Astrocyte (in vitro differentiated cells and primary cell): ENCODE measurements around the gene TREML1.

Source experiments
- EZH2 ChIP-seq: IDR thresholded peaks from 2 replicates; pipeline ENCODE4 v1.6.1; 2012; ENCODE audit warnings: mild to moderate bottlenecking, low read length, inconsistent platforms; ENCODE audit not compliant: insufficient read depth
- TF ChIP-seq, protein P1 (sequence below): IDR thresholded peaks from 2 replicates; pipeline ENCODE4 v1.5.1; 2011; ENCODE audit warnings: low read depth, mild to moderate bottlenecking, inconsistent platforms, low read length, moderate library complexity; ENCODE audit not compliant: insufficient read depth

DNA sequence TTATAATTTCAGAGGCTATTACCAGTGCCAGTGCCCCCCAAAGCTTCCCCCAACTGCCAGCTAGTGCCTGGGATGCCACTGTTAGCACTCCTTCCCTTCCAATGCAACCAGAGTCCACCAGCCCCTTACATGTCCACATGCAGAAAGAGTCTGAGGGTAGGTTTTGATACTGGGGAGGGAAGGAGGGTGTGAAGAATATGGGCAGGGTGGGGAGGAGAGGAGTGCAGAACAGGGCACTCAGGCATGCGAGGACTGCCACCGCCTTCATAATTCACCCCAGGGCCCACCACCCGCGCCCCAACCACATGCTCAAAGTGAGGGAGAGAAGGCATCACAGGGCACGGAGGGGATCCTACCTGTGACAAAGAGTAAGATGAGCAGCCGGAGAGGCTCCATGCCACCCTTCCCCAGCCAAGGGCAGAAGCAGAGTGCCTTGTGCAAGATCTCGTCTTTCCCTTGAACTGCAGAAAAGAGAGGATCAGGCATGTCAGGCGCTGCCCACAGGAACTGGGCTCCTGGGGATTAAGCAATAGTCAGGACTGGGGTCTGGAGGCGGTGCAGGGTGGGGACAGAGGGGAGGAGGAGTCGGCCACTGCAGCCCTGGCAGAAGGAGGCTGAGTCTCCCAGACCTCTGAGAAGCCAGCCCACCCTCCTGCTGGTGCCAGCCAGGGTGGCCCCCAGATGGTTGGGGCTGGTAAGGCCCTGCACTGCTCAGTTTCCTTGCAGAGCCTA is 8.7 kb upstream of the TREML1 start, which contains the start of gene TREM2:
- no peak for TF ChIP-seq EZH2
- TF ChIP-seq, protein P1, sequence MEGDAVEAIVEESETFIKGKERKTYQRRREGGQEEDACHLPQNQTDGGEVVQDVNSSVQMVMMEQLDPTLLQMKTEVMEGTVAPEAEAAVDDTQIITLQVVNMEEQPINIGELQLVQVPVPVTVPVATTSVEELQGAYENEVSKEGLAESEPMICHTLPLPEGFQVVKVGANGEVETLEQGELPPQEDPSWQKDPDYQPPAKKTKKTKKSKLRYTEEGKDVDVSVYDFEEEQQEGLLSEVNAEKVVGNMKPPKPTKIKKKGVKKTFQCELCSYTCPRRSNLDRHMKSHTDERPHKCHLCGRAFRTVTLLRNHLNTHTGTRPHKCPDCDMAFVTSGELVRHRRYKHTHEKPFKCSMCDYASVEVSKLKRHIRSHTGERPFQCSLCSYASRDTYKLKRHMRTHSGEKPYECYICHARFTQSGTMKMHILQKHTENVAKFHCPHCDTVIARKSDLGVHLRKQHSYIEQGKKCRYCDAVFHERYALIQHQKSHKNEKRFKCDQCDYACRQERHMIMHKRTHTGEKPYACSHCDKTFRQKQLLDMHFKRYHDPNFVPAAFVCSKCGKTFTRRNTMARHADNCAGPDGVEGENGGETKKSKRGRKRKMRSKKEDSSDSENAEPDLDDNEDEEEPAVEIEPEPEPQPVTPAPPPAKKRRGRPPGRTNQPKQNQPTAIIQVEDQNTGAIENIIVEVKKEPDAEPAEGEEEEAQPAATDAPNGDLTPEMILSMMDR: no peak
